Neural crest cell (in vitro differentiated cells): ENCODE data around the gene OSBP2. TPM values are rescaled to one million over a fixed set of nuclear protein-coding genes. Genes with fewer than 3 reads are reported as not detected.

Source experiments
- DNase-seq: peaks from one replicate; pipeline ENCODE4 v3.0.0; 2021; ENCODE audit warnings: low read depth, mixed read lengths, low spot score
- H3K27ac Mint-ChIP-seq: one replicate; pipeline ENCODE4 v1.8.0; 2021; ENCODE audit warnings: mild to moderate bottlenecking, mixed read lengths; ENCODE audit not compliant: unreplicated experiment
- H3K27me3 Mint-ChIP-seq: 2 replicates; pipeline ENCODE4 v1.8.0; 2021; ENCODE audit warnings: low read depth, mild to moderate bottlenecking, mixed read lengths
- H3K36me3 Mint-ChIP-seq: 2 replicates; pipeline ENCODE4 v1.8.0; 2021; ENCODE audit warnings: low read depth, mild to moderate bottlenecking, mixed read lengths
- H3K4me1 Mint-ChIP-seq: 2 replicates; pipeline ENCODE4 v1.8.0; 2021; ENCODE audit warnings: mixed read lengths
- H3K4me3 Mint-ChIP-seq: one replicate; pipeline ENCODE4 v1.8.0; 2021; ENCODE audit warnings: mild to moderate bottlenecking, mixed read lengths
- H3K9me3 Mint-ChIP-seq: 2 replicates; pipeline ENCODE4 v1.8.0; 2021; ENCODE audit warnings: mixed read lengths
- total RNA-seq: library from RNA; stranded (reverse); gene quantifications from 2 replicates; pipeline ENCODE4 v1.2.1, GENCODE V29; 2021
- TF ChIP-seq, protein P1 (sequence below): fragments of 200-600 bp; sonication (generic); conservative IDR thresholded peaks from 2 replicates; pipeline ENCODE4 v1.5.0; 2021; ENCODE audit warnings: antibody characterized with exemption, mild to moderate bottlenecking

OSBP2 gene
- total RNA-seq, 1 donor from 2014 or later = 2.8 TPM

DNA sequence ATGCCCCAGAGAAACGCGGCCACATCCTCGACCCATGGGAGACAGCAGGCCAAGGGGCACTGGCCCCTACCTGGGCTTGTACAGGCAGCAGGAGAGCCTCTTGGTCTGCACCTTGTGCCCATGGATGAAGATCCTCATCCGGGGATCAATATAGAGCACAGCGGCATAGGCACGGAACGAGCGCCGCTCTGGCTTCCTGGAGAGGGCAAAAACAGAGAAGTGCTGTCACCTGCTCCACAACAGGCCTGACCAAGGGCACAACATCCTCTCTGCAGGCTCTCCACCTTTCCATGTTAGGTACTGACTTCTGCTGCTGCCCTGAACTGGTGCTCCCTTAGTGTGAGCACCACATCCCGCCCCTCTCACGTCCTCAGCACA lies 246.7 kb downstream of the OSBP2 start:
- no peaks in the 10 kb centered on the region for H3K9me3 Mint-ChIP-seq
- TF ChIP-seq, protein P1, sequence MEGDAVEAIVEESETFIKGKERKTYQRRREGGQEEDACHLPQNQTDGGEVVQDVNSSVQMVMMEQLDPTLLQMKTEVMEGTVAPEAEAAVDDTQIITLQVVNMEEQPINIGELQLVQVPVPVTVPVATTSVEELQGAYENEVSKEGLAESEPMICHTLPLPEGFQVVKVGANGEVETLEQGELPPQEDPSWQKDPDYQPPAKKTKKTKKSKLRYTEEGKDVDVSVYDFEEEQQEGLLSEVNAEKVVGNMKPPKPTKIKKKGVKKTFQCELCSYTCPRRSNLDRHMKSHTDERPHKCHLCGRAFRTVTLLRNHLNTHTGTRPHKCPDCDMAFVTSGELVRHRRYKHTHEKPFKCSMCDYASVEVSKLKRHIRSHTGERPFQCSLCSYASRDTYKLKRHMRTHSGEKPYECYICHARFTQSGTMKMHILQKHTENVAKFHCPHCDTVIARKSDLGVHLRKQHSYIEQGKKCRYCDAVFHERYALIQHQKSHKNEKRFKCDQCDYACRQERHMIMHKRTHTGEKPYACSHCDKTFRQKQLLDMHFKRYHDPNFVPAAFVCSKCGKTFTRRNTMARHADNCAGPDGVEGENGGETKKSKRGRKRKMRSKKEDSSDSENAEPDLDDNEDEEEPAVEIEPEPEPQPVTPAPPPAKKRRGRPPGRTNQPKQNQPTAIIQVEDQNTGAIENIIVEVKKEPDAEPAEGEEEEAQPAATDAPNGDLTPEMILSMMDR = no peak
- H3K4me3 Mint-ChIP-seq = no peak overlapping the region
- no peaks in the 10 kb centered on the region for H3K27me3 Mint-ChIP-seq
- H3K4me1 Mint-ChIP-seq = no peaks in the 10 kb centered on the region
- H3K36me3 Mint-ChIP-seq = peaks cover 38% of the 10 kb centered on the region
- H3K27ac Mint-ChIP-seq = no peak overlapping the region
- DNase-seq = no peak

DNA sequence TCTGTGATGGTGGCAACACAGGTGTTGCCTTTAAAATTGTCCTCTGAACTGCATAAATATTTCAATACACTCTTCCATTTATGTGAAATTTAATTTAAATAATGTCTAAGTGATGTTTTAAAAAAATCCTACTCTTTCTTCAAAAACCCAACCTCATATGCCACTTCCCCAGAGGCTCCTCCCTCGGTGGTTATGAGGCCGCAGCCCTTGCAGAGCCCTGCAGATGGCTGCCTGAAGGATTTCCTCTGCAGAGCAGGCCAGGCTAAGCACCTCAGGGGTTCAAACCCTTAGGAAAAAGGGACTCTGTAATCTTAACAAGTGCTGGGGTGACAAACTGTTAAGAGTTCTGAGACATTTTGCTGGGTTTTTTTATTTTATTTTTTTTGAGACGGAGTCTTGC lies 248.7 kb downstream of the OSBP2 start:
- Mint-ChIP-seq H3K27me3 (no peaks in the 10 kb centered on the region), H3K9me3 (no peaks in the 10 kb centered on the region), H3K36me3 (peaks cover 37% of the 10 kb centered on the region), H3K4me1 (no peaks in the 10 kb centered on the region), H3K4me3 (no peak overlapping the region), H3K27ac (no peak overlapping the region)
- no peak for DNase-seq
- TF ChIP-seq, protein P1 = no peak

DNA sequence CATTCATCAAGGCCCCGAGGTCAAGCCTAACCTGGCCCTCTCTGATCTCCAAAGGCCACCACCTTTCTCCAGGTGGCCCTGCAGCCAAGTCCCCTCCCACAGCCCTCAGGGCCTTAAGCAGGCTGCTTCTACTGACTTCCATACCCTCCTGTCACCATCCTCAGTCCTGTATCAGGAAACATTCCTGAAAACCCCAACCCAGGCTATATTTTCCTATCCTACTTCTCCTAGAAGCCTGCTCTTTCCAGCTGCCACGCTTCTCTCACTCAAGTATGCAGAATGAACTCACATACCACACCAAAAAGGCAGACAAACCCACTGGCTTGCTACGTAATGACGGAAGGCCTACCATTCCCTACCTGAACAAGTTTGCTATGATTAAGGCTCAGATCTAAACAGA lies 250.3 kb downstream of the OSBP2 start:
- Mint-ChIP-seq H3K4me3 (no peak overlapping the region), H3K36me3 (peaks cover 45% of the 10 kb centered on the region), H3K27me3 (no peaks in the 10 kb centered on the region), H3K27ac (no peak overlapping the region), H3K9me3 (no peaks in the 10 kb centered on the region), H3K4me1 (peaks cover 5% of the 10 kb centered on the region)
- DNase-seq = no peak
- TF ChIP-seq, protein P1 = no peak

DNA sequence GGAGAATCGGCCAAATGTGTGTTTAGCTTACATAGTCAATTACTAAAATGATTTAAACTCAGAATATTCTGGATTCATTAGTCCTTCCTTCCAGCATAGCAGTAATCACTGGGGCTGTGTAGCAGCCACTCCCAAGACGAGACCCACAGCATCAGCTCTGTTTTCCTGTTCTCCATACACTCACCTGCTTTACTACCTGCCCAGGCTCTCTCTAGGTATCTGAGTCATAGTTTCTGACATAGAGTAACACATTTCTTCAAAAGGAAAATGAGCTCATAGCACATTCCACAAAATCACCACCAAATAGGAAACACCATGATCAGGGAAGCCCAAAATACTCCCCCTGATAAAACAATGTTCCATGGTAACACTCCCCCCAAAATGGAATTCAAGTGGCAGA lies 251.0 kb downstream of the OSBP2 start:
- TF ChIP-seq, protein P1 = no peak
- H3K4me3 Mint-ChIP-seq = no peak overlapping the region
- H3K9me3 Mint-ChIP-seq = no peaks in the 10 kb centered on the region
- peaks cover 5% of the 10 kb centered on the region for H3K4me1 Mint-ChIP-seq
- no peak overlapping the region for H3K27ac Mint-ChIP-seq
- H3K27me3 Mint-ChIP-seq = no peaks in the 10 kb centered on the region
- DNase-seq = no peak
- H3K36me3 Mint-ChIP-seq = peaks cover 51% of the 10 kb centered on the region

DNA sequence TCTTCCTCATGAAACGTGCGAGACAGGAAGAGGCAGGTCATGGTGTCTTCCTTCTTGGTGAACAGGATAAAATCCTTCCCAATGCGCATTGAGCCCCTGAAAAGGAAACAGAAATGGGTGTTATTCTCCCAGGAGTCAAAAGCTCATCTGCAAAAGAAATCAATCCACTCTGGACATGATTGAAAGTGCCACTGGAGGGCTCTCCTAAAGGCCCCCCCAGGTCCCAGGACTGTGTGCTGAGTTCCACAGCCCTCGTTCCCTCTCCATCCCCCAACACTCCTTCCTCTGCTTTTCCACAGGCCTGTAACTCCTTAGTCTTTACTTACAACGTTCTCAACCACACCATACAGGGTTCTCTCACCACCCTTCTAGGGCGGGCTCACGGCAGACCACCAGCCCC lies 251.7 kb downstream of the OSBP2 start:
- no peak overlapping the region for H3K4me3 Mint-ChIP-seq
- no peaks in the 10 kb centered on the region for H3K9me3 Mint-ChIP-seq
- H3K36me3 Mint-ChIP-seq = peaks cover 46% of the 10 kb centered on the region
- H3K27ac Mint-ChIP-seq = no peak overlapping the region
- TF ChIP-seq, protein P1 = no peak
- no peaks in the 10 kb centered on the region for H3K27me3 Mint-ChIP-seq
- H3K4me1 Mint-ChIP-seq = peaks cover 5% of the 10 kb centered on the region
- DNase-seq = no peak
